Stomach (tissue), 4 donors: ENCODE measurements around the gene AGBL2.
"Not testable (repeated sequence)": the region's sequence is repeated elsewhere in the genome, so short reads cannot be mapped to it uniquely, and the experiment has no call there.

Experiments
- EP300 ChIP-seq: sonication (generic); formaldehyde crosslinking; IDR thresholded peaks from one replicate; pipeline ENCODE4 v1.6.1; 2017; ENCODE audit warnings: antibody characterized with exemption
- POLR2A ChIP-seq, 4 donors: fragments of 450-650 bp; IDR thresholded peaks; one replicate each; pipeline ENCODE4 v1.6.1; 2016; ENCODE audit warnings: antibody characterized with exemption in 4 of 4, control low read depth in 2 of 4, mild to moderate bottlenecking in 1 of 4, moderate library complexity in 1 of 4
- POLR2AphosphoS5 ChIP-seq, 3 donors: sonication (generic); formaldehyde crosslinking; IDR thresholded peaks; one replicate each; pipeline ENCODE4 v1.6.1; 2016; ENCODE audit warnings: antibody characterized with exemption in 3 of 3
- TF ChIP-seq, protein P1 (sequence below), 7 experiments: fragments of 450-650 bp in 4 of 7; fragments of 200-600 bp in 3 of 7; sonication (generic) in 3 of 7; IDR thresholded peaks; one replicate each; pipeline ENCODE4 v1.5.1; 2016 to 2019; ENCODE audit warnings: antibody characterized with exemption in 7 of 7, control low read depth in 2 of 7, mild to moderate bottlenecking in 1 of 7

DNA sequence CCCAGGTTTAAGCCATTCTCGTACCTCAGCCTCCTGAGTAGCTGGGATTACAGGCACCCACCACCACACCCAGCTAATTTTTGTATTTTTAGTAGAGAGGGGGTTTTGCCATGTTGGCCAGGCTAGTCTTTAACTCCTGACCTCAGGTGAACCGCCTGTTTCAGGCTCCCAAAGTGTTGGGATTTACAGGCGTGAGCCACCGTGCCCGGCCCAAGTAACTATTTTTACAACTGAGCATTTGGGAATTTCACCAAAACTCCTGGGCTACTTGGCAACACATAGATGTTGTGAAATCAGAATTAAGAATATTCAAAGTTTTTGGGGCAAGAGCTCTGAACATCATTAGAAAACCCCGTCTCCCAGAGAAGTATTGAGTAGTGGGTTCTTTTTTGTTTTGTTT is 74.7 kb downstream of the AGBL2 start:
- TF ChIP-seq, protein P1, sequence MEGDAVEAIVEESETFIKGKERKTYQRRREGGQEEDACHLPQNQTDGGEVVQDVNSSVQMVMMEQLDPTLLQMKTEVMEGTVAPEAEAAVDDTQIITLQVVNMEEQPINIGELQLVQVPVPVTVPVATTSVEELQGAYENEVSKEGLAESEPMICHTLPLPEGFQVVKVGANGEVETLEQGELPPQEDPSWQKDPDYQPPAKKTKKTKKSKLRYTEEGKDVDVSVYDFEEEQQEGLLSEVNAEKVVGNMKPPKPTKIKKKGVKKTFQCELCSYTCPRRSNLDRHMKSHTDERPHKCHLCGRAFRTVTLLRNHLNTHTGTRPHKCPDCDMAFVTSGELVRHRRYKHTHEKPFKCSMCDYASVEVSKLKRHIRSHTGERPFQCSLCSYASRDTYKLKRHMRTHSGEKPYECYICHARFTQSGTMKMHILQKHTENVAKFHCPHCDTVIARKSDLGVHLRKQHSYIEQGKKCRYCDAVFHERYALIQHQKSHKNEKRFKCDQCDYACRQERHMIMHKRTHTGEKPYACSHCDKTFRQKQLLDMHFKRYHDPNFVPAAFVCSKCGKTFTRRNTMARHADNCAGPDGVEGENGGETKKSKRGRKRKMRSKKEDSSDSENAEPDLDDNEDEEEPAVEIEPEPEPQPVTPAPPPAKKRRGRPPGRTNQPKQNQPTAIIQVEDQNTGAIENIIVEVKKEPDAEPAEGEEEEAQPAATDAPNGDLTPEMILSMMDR (IDR thresholded peaks at IDR 0.05): not testable (repeated sequence)
- not testable (repeated sequence) for TF ChIP-seq POLR2A (IDR thresholded peaks at IDR 0.05); POLR2AphosphoS5 (IDR thresholded peaks at IDR 0.05); EP300
